HG02678 (cell line): ENCODE results near the gene RNF214.

Source experiments
- ATAC-seq: cut with Tn5 transposase; IDR thresholded peaks from one replicate; pipeline ENCODE4 v1.9.1; 2021; ENCODE audit warnings: mild to moderate bottlenecking, moderate library complexity; ENCODE audit not compliant: unreplicated experiment

Gene RNF214

GRCh38 chr11:117279711-117280376 is 47.4 kb downstream of the RNF214 start:
- no peak for ATAC-seq

- ATAC-seq: no peak
Measured at GRCh38 chr11:117281159-117281558, 48.7 kb downstream of the RNF214 start.

GRCh38 chr11:117281869-117282268 is 49.4 kb downstream of the RNF214 start:
- no peak for ATAC-seq

GRCh38 chr11:117282956-117283355 is 50.5 kb downstream of the RNF214 start:
- ATAC-seq: no peak

- ATAC-seq: no peak
Measured at GRCh38 chr11:117284053-117284452, 51.6 kb downstream of the RNF214 start.

GRCh38 chr11:117286588-117286987 is 54.1 kb downstream of the RNF214 start:
- no peak for ATAC-seq

- no peak for ATAC-seq
Measured at GRCh38 chr11:117287668-117288067, 55.2 kb downstream of the RNF214 start.

GRCh38 chr11:117289795-117290194 is 57.3 kb downstream of the RNF214 start:
- ATAC-seq: no peak

GRCh38 chr11:117290809-117291396 is 58.4 kb downstream of the RNF214 start, which contains the start of gene BACE1-AS:
TSS of gene BACE1-AS (plus strand) at chr11:117291346.
- no peak for ATAC-seq

- ATAC-seq: no peak
Measured at GRCh38 chr11:117292616-117293015, 60.1 kb downstream of the RNF214 start.

- ATAC-seq: no peak
Measured at GRCh38 chr11:117295438-117296137, 63.1 kb downstream of the RNF214 start.

GRCh38 chr11:117296881-117297280 is 64.4 kb downstream of the RNF214 start:
- no peak for ATAC-seq

GRCh38 chr11:117298195-117298594 is 65.7 kb downstream of the RNF214 start:
- no peak for ATAC-seq

- no peak for ATAC-seq
Measured at GRCh38 chr11:117299351-117300282, 67.1 kb downstream of the RNF214 start.

GRCh38 chr11:117300283-117300663 is 67.8 kb downstream of the RNF214 start:
- no peak for ATAC-seq

- no peak for ATAC-seq
Measured at GRCh38 chr11:117300773-117301172, 68.3 kb downstream of the RNF214 start.

GRCh38 chr11:117302228-117302627 is 69.8 kb downstream of the RNF214 start:
- ATAC-seq: no peak

GRCh38 chr11:117303101-117303500 is 70.6 kb downstream of the RNF214 start:
- ATAC-seq: no peak

- no peak for ATAC-seq
Measured at GRCh38 chr11:117303646-117304315, 71.3 kb downstream of the RNF214 start.

- no peak for ATAC-seq
Measured at GRCh38 chr11:117305145-117305544, 72.7 kb downstream of the RNF214 start.
